Measurements from ENCODE around the gene TRDN.

DNA sequence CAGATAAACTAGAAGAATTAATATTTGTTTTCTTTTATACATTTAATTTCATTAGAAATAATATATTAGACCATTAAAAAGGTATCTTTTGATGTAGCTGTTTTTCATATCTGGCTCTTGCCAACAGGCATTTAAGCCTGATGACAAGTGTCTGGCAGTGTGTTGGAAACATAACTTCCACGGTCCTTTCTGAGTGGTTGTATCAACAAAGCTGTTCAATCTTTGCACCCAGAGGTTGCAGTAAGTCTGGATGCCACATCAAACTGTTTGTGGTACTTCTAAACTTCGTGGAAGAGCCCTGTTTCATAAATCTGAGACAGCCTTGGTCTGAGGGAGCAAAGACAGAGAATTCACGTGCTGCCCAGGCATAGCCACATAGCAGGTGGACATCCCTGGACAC, 197.4 kb downstream of the TRDN start:
- TF ChIP-seq, protein P1, sequence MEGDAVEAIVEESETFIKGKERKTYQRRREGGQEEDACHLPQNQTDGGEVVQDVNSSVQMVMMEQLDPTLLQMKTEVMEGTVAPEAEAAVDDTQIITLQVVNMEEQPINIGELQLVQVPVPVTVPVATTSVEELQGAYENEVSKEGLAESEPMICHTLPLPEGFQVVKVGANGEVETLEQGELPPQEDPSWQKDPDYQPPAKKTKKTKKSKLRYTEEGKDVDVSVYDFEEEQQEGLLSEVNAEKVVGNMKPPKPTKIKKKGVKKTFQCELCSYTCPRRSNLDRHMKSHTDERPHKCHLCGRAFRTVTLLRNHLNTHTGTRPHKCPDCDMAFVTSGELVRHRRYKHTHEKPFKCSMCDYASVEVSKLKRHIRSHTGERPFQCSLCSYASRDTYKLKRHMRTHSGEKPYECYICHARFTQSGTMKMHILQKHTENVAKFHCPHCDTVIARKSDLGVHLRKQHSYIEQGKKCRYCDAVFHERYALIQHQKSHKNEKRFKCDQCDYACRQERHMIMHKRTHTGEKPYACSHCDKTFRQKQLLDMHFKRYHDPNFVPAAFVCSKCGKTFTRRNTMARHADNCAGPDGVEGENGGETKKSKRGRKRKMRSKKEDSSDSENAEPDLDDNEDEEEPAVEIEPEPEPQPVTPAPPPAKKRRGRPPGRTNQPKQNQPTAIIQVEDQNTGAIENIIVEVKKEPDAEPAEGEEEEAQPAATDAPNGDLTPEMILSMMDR (IDR thresholded peaks at IDR 0.05), result no peak
- TF ChIP-seq POLR2A (IDR thresholded peaks at IDR 0.05), result no peak

All from breast epithelium (tissue), 3 donors.